ENCODE data around the gene TTLL3. TPM values are rescaled to one million over a fixed set of nuclear protein-coding genes. Genes with fewer than 3 reads are reported as not detected.

The TTLL3 gene
- total and polyA plus RNA-seq, 2 donors (not counting 3 experiments of a cell fraction or from before 2014, with no cell fraction given): 43.5 to 65.2 TPM

GRCh38 chr3:9806137-9806536 lies 3.9 kb upstream of the TTLL3 start:
- no peak overlapping the region for H2AFZ ChIP-seq (ENCODE audit: low read depth, low read length)
- no peaks in the 10 kb centered on the region for H3K9me3 ChIP-seq (replicated peaks; ENCODE audit: control insufficient read depth, insufficient read depth, low read length)
- peaks cover 26 to 43% of the 10 kb centered on the region in 2 experiments for H3K36me3 ChIP-seq (ENCODE audit: control insufficient read depth in 2 of 2, extremely low read depth in 1 of 2, insufficient read depth in 2 of 2, low read length in 2 of 2)
- no peak overlapping the region for H3K9ac ChIP-seq (replicated peaks; ENCODE audit: extremely low read depth, insufficient read depth, low read length)
- H3K9me1 ChIP-seq (replicated peaks; ENCODE audit: control insufficient read depth, extremely low read depth, insufficient read depth, low read length): no peaks in the 10 kb centered on the region
- FAIRE-seq (no peak), DNase-seq (ENCODE audit: low read depth, low spot score) (no peak)
- dilution Hi-C loops (cut with MboI; ENCODE audit: extremely low pct_ligation_motif_present, low sequenced_read_pairs) (no loop called here), intact Hi-C loops (cut with micrococcal nuclease) (loop anchor here (10.0 kb wide), 1 partner anchor 301 kb away; no protein-coding TSS in a partner anchor)
- H3K4me1 ChIP-seq (ENCODE audit: control insufficient read depth, extremely low read depth, insufficient read depth, low read length): peaks cover 12% of the 10 kb centered on the region
- H3K4me2 ChIP-seq (ENCODE audit: insufficient read depth, low read length): no peak overlapping the region
- no peaks in the 10 kb centered on the region for H3K79me2 ChIP-seq (ENCODE audit: control insufficient read depth, insufficient read depth, low read length)
- no peak overlapping the region for H3K4me3 ChIP-seq (replicated peaks in 1 of 3; ENCODE audit: insufficient read depth in 1 of 3, low read depth in 1 of 3, low read length in 3 of 3)
- ChIA-PET POLR2A (no interaction called here), CTCF (interaction anchor here (2.4 kb wide), 1 partner anchor 140 kb away, joined by 10 read pairs; no protein-coding TSS in a partner anchor)
- TF ChIP-seq MYC (IDR thresholded peaks at IDR 0.05; ENCODE audit: low read depth, low read length) (no peak), POLR2AphosphoS5 (IDR thresholded peaks at IDR 0.05; ENCODE audit: insufficient read depth, low read depth, low read length) (no peak), EZH2 (IDR thresholded peaks at IDR 0.05; ENCODE audit: borderline replicate concordance, low read depth, low read length, severe bottlenecking) (no peak), FOS (IDR thresholded peaks at IDR 0.05; ENCODE audit: borderline replicate concordance, insufficient read depth, low read length) (no peak), GATA2 (IDR thresholded peaks at IDR 0.05; ENCODE audit: insufficient read depth, insufficient read length, low read depth, low read length) (no peak), POLR2A (IDR thresholded peaks at IDR 0.05; ENCODE audit: low read depth, low read length) (no peak)
- H3K27me3 ChIP-seq (ENCODE audit: control insufficient read depth in 2 of 2, insufficient read depth in 2 of 2, low read length in 2 of 2): no peaks in the 10 kb centered on the region
- H4K20me1 ChIP-seq (replicated peaks; ENCODE audit: control insufficient read depth, extremely low read depth, insufficient read depth, low read length): no peaks in the 10 kb centered on the region
- no TSS peak for BruUV-seq (replicated peaks)
- H3K27ac ChIP-seq (ENCODE audit: insufficient read depth, low read depth, low read length): no peak overlapping the region

DNA sequence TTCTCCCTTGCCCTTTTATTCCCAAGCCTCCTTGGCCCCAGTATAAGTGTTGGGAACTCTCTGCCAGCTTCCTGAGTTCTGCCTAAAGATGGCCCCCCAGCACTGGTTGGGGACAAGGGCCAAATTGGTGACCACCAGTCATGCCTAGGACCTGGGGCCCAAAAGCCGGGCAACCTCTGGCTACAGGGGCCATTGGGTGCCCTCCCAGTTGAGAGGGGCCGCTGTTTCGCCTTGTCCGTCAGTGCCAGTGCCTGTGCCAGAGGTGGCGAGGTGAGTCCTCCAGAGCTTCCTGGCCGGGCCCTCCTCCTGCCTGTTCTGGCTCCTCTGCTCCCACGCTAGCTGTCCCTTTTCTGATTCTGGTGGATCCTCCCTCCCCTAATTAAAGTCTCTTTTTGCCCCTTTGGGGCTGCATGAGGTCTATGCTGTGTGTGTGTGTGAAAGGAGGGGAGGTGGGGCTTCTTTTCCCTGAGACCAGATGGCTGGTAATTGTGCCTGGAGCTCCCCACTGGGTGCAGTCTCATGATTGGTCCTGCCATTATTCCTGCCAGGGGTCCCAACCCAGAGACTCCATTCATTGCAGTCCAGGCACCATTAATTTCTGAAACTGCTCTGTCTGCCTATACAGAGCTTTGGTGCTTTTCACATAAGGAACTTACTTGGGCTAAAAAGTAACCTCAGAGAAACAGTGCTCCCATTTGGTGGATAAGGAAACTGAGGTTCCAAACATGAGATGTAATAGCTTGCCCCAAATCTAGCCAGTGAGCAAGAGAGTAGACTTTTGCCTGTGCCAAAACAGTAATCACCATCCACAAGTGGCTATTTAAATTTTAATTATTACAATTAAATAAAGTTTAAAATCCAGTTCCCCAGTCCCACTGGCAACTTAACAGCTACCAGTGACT lies 3.1 kb upstream of the TTLL3 start:
- no peaks in the 10 kb centered on the region for H3K9me3 ChIP-seq (replicated peaks; ENCODE audit: control insufficient read depth, insufficient read depth, low read length)
- ChIA-PET POLR2A (no interaction called here), CTCF (interaction anchor here (2.8 kb wide), 1 partner anchor 140 kb away, joined by 12 read pairs; no protein-coding TSS in a partner anchor)
- no peak overlapping the region for H3K4me2 ChIP-seq (ENCODE audit: insufficient read depth, low read length)
- H3K79me2 ChIP-seq (ENCODE audit: control insufficient read depth, insufficient read depth, low read length): no peaks in the 10 kb centered on the region
- FAIRE-seq (no peak), DNase-seq (ENCODE audit: low read depth, low spot score) (no peak)
- intact Hi-C loops (cut with micrococcal nuclease): loop anchor here (10.0 kb wide), 1 partner anchor 302 kb away; no protein-coding TSS in a partner anchor
- H3K36me3 ChIP-seq (ENCODE audit: control insufficient read depth in 2 of 2, extremely low read depth in 1 of 2, insufficient read depth in 2 of 2, low read length in 2 of 2): peaks cover 20 to 38% of the 10 kb centered on the region in 2 experiments
- H3K4me3 ChIP-seq (replicated peaks in 1 of 3; ENCODE audit: insufficient read depth in 1 of 3, low read depth in 1 of 3, low read length in 3 of 3): no peak overlapping the region
- dilution Hi-C loops (cut with MboI; ENCODE audit: extremely low pct_ligation_motif_present, low sequenced_read_pairs): no loop called here
- no peak overlapping the region for H3K9ac ChIP-seq (replicated peaks; ENCODE audit: extremely low read depth, insufficient read depth, low read length)
- peaks cover 12% of the 10 kb centered on the region for H3K4me1 ChIP-seq (ENCODE audit: control insufficient read depth, extremely low read depth, insufficient read depth, low read length)
- H4K20me1 ChIP-seq (replicated peaks; ENCODE audit: control insufficient read depth, extremely low read depth, insufficient read depth, low read length): no peaks in the 10 kb centered on the region
- no peaks in the 10 kb centered on the region for H3K9me1 ChIP-seq (replicated peaks; ENCODE audit: control insufficient read depth, extremely low read depth, insufficient read depth, low read length)
- TSS peak; percentile 72 for BruUV-seq (replicated peaks)
- no peak overlapping the region for H3K27ac ChIP-seq (ENCODE audit: insufficient read depth, low read depth, low read length)
- no peak overlapping the region for H2AFZ ChIP-seq (ENCODE audit: low read depth, low read length)
- TF ChIP-seq FOS (IDR thresholded peaks at IDR 0.05; ENCODE audit: borderline replicate concordance, insufficient read depth, low read length) (no peak), EZH2 (IDR thresholded peaks at IDR 0.05; ENCODE audit: borderline replicate concordance, low read depth, low read length, severe bottlenecking) (no peak), POLR2AphosphoS5 (IDR thresholded peaks at IDR 0.05; ENCODE audit: insufficient read depth, low read depth, low read length) (no peak), JUN (IDR thresholded peaks at IDR 0.05; ENCODE audit: borderline replicate concordance, insufficient read depth, insufficient read length, low read depth) (no peak), POLR2A (IDR thresholded peaks at IDR 0.05; ENCODE audit: low read depth, low read length) (no peak), GATA2 (IDR thresholded peaks at IDR 0.05; ENCODE audit: insufficient read depth, insufficient read length, low read depth, low read length) (no peak), MYC (IDR thresholded peaks at IDR 0.05; ENCODE audit: low read depth, low read length) (no peak)
- TF ChIP-seq, protein P1, sequence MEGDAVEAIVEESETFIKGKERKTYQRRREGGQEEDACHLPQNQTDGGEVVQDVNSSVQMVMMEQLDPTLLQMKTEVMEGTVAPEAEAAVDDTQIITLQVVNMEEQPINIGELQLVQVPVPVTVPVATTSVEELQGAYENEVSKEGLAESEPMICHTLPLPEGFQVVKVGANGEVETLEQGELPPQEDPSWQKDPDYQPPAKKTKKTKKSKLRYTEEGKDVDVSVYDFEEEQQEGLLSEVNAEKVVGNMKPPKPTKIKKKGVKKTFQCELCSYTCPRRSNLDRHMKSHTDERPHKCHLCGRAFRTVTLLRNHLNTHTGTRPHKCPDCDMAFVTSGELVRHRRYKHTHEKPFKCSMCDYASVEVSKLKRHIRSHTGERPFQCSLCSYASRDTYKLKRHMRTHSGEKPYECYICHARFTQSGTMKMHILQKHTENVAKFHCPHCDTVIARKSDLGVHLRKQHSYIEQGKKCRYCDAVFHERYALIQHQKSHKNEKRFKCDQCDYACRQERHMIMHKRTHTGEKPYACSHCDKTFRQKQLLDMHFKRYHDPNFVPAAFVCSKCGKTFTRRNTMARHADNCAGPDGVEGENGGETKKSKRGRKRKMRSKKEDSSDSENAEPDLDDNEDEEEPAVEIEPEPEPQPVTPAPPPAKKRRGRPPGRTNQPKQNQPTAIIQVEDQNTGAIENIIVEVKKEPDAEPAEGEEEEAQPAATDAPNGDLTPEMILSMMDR (IDR thresholded peaks at IDR 0.05; ENCODE audit: extremely low read depth in 1 of 2, insufficient read depth in 1 of 2, low read depth in 1 of 2, low read length in 2 of 2): no peak
- TF ChIP-seq, protein P2, sequence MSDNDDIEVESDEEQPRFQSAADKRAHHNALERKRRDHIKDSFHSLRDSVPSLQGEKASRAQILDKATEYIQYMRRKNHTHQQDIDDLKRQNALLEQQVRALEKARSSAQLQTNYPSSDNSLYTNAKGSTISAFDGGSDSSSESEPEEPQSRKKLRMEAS (IDR thresholded peaks at IDR 0.05; ENCODE audit: insufficient read depth, insufficient read length): no peak
- H3K27me3 ChIP-seq (ENCODE audit: control insufficient read depth in 2 of 2, insufficient read depth in 2 of 2, low read length in 2 of 2): no peaks in the 10 kb centered on the region

Measured in endothelial cell of umbilical vein (primary cell).